Activated CD4-positive, alpha-beta T cell treated with anti-CD3 and anti-CD28 coated beads for 24 hours (primary cell): ENCODE data around the gene PNMA8C.
A peak's percentile ranks its signal among the peaks of the same experiment; 100 is the strongest.
"Not testable (repeated sequence)": the region's sequence is repeated elsewhere in the genome, so short reads cannot be mapped to it uniquely, and the experiment has no call there.

ENCODE experiments used
- DNase-seq, 2 donors: peaks; one replicate each; pipeline ENCODE4 v3.0.0-alpha.2; 2020; ENCODE audit warnings: low read depth in 2 of 2

The PNMA8C gene

GRCh38 chr19:46447006-46447405 is 18.3 kb upstream of the PNMA8C start:
- DNase-seq: no peak

GRCh38 chr19:46446021-46446420 is 17.3 kb upstream of the PNMA8C start:
- no peak for DNase-seq

GRCh38 chr19:46442808-46443450 is 14.2 kb upstream of the PNMA8C start:
- DNase-seq: no peak

- no peak for DNase-seq
These were observed 13.1 kb upstream of the PNMA8C start for GRCh38 chr19:46441866-46442265.

- not testable (repeated sequence) for DNase-seq
These were observed 7.0 kb upstream of the PNMA8C start for GRCh38 chr19:46435689-46436088.

- no peak for DNase-seq
These were observed 6.3 kb upstream of the PNMA8C start for GRCh38 chr19:46435009-46435408.

GRCh38 chr19:46433470-46433869 is 4.7 kb upstream of the PNMA8C start:
- DNase-seq: not testable (repeated sequence)

- DNase-seq: no peak
These were observed 3.1 kb upstream of the PNMA8C start for GRCh38 chr19:46431824-46432223.

GRCh38 chr19:46429999-46430398 is 1.3 kb upstream of the PNMA8C start:
- DNase-seq: no peak

GRCh38 chr19:46427518-46428045 is 1.2 kb downstream of the PNMA8C start:
- DNase-seq: no peak

GRCh38 chr19:46426506-46427162 is 2.1 kb downstream of the PNMA8C start:
- DNase-seq: peak in 1 of 2 donors; percentile 28

GRCh38 chr19:46426035-46426505 is 2.7 kb downstream of the PNMA8C start:
- no peak for DNase-seq

GRCh38 chr19:46423188-46423587 is 5.5 kb downstream of the PNMA8C start:
- DNase-seq: no peak

- no peak for DNase-seq
These were observed 6.4 kb downstream of the PNMA8C start for GRCh38 chr19:46422344-46422743.

- DNase-seq: no peak
These were observed 8.7 kb downstream of the PNMA8C start for GRCh38 chr19:46420056-46420455.

- peak in 1 of 2 donors; percentile 19 for DNase-seq
These were observed 12.7 kb downstream of the PNMA8C start for GRCh38 chr19:46415804-46416709.

- not testable (repeated sequence) for DNase-seq
These were observed 13.8 kb downstream of the PNMA8C start for GRCh38 chr19:46414899-46415298.

GRCh38 chr19:46413262-46414031 is 15.3 kb downstream of the PNMA8C start, which contains the start of gene CCDC8:
Gene CCDC8 (minus strand): TSS chr19:46413564. CDS start chr19:46412810, 754 bp downstream.
- DNase-seq: no peak

- no peak for DNase-seq
These were observed 16.0 kb downstream of the PNMA8C start for GRCh38 chr19:46412650-46413261.

GRCh38 chr19:46411925-46412649 is 16.6 kb downstream of the PNMA8C start:
- no peak for DNase-seq
